Endothelial cell (in vitro differentiated cells): ENCODE data around the gene SORBS1. TPM values are rescaled to one million over a fixed set of nuclear protein-coding genes. Genes with fewer than 3 reads are reported as not detected.

Source experiments
- DNase-seq: peaks from one replicate; pipeline ENCODE4 v3.0.0; 2021; ENCODE audit warnings: low spot score
- H3K27ac Mint-ChIP-seq: one replicate; pipeline ENCODE4 v1.8.0; 2021; ENCODE audit warnings: mixed read lengths, inconsistent platforms; ENCODE audit not compliant: unreplicated experiment
- H3K27me3 Mint-ChIP-seq: one replicate; pipeline ENCODE4 v1.8.0; 2021; ENCODE audit warnings: mild to moderate bottlenecking, moderate library complexity, mixed read lengths, inconsistent platforms; ENCODE audit not compliant: unreplicated experiment
- H3K36me3 Mint-ChIP-seq: one replicate; pipeline ENCODE4 v1.8.0; 2021; ENCODE audit warnings: mild to moderate bottlenecking, low read depth, mixed read lengths, inconsistent platforms; ENCODE audit not compliant: unreplicated experiment
- H3K4me1 Mint-ChIP-seq: one replicate; pipeline ENCODE4 v1.8.0; 2021; ENCODE audit warnings: mild to moderate bottlenecking, mixed read lengths, inconsistent platforms; ENCODE audit not compliant: unreplicated experiment
- H3K4me3 Mint-ChIP-seq: one replicate; pipeline ENCODE4 v1.8.0; 2021; ENCODE audit warnings: mild to moderate bottlenecking, mixed read lengths, inconsistent platforms; ENCODE audit not compliant: unreplicated experiment
- H3K9me3 Mint-ChIP-seq: one replicate; pipeline ENCODE4 v1.8.0; 2021; ENCODE audit warnings: mixed read lengths, inconsistent platforms; ENCODE audit not compliant: unreplicated experiment
- CTCF ChIP-seq: fragments of 200-600 bp; sonication (generic); IDR thresholded peaks from one replicate; pipeline ENCODE4 v1.5.0; 2021; ENCODE audit warnings: antibody characterized with exemption; ENCODE audit not compliant: unreplicated experiment
- total RNA-seq: library from RNA; stranded (reverse); fragmentation: NEBNext Ultra II Directional; extraction: Animal tissue kit (Norgen Biotek cat#: 25700); gene quantifications from one replicate; pipeline ENCODE4 v1.2.1, GENCODE V29; 2021; ENCODE audit not compliant: unreplicated experiment

Gene SORBS1
- total RNA-seq, 1 donor from 2014 or later, result 103 TPM

- H3K9me3 Mint-ChIP-seq, result no peaks in the 10 kb centered on the region
- DNase-seq, result no peak
- peaks cover 55% of the 10 kb centered on the region for H3K36me3 Mint-ChIP-seq
- no peak overlapping the region for H3K27ac Mint-ChIP-seq
- peaks cover 10% of the 10 kb centered on the region for H3K4me1 Mint-ChIP-seq
- peaks cover 7% of the 10 kb centered on the region for H3K27me3 Mint-ChIP-seq
- no peak overlapping the region for H3K4me3 Mint-ChIP-seq
- TF ChIP-seq CTCF, result no peak
These were observed 156.7 kb downstream of the SORBS1 start for GRCh38 chr10:95404462-95404858.

DNA sequence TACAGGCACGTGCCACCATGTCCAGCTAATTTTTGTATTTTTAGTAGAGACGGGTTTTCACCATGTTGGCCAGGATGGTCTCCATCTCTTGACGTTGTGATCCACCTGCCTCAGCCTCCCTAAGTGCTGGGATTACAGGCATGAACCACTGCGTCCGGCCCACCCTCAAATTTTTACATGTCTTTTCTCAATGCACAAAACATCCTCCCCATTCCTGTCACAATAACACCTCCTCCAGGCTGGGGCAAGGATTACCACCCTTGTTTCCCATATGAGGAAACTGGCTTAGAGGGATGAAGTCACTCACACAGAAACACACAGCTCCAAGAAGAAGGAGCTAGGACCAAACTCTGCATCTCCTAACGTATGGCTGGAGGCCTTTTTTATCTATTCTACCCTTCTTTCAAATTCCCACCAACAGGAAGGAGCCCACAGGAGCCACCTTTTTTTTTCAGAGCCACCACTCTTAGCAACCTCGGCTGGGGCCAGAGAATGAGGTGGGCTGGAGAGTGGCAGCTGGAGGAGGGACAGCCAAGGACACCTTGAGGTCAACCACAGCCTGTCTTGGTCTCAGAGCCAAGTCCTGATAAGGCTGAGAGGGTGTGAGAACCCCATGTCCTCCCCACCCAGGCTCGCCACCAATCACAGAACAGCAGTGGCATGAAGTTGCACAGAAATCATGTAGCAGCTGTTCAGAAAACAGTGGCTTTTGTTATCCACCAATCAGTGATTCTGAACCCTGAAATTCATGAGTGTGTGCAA, 157.3 kb downstream of the SORBS1 start:
- Mint-ChIP-seq H3K36me3 (peaks cover 60% of the 10 kb centered on the region), H3K27ac (no peak overlapping the region), H3K4me1 (peaks cover 7% of the 10 kb centered on the region), H3K27me3 (peaks cover 7% of the 10 kb centered on the region), H3K4me3 (no peak overlapping the region), H3K9me3 (no peaks in the 10 kb centered on the region)
- no peak for TF ChIP-seq CTCF
- no peak for DNase-seq

DNA sequence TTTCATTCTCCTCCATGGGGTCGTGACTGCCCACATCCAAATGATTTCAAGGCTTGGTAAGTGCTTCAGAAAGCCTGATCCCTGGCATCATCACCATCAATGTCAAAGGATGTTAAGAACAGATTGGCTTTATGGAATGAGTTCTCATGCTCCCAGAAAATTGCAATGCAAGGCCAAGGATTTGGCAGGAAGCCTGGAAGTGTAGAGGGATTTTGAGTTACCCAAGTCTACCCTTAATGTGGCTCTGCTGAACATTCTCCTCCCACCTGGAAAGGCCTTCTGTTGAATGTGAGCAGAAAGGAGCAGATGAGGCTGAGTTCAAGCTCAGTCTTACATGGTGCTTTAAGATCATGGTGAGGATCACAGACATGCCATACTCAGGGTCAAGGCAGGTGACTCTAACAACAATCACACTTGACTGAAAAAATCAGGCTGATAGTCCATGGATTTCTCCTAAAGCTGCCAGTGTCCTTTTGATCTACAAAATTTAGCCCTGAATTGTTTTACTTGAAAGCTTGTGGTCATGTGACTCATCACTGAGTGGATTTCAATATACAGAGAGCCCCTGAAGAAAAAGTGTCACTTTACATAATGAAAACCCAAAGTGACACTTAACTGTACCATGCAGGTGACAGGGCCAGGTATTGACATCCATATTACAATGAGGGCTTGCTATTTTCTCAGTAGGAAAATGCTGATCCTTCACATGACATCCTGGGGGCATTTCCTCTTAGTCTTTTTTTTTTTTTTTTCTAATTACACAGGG, 159.3 kb downstream of the SORBS1 start:
- no peaks in the 10 kb centered on the region for H3K9me3 Mint-ChIP-seq
- H3K36me3 Mint-ChIP-seq, result peaks cover 68% of the 10 kb centered on the region
- DNase-seq, result no peak
- H3K27ac Mint-ChIP-seq, result no peak overlapping the region
- peak overlapping the region; percentile 17 for H3K4me3 Mint-ChIP-seq
- H3K27me3 Mint-ChIP-seq, result peaks cover 7% of the 10 kb centered on the region
- no peak for TF ChIP-seq CTCF
- peaks cover 7% of the 10 kb centered on the region for H3K4me1 Mint-ChIP-seq

- Mint-ChIP-seq H3K4me1 (peaks cover 7% of the 10 kb centered on the region), H3K27ac (no peak overlapping the region)
These were observed 160.4 kb downstream of the SORBS1 start for GRCh38 chr10:95400787-95401186.

More at GRCh38 chr10:95400787-95401186, 160.4 kb downstream of the SORBS1 start:
- no peaks in the 10 kb centered on the region for H3K9me3 Mint-ChIP-seq
- peaks cover 5% of the 10 kb centered on the region for H3K27me3 Mint-ChIP-seq
- no peak for TF ChIP-seq CTCF
- H3K4me3 Mint-ChIP-seq, result peak overlapping the region; percentile 74
- DNase-seq, result no peak
- peaks cover 67% of the 10 kb centered on the region for H3K36me3 Mint-ChIP-seq
